Tracheal epithelial cell (primary cell): ENCODE results near the gene LDLR. TPM values are rescaled to one million over a fixed set of nuclear protein-coding genes. Genes with fewer than 3 reads are reported as not detected.

ENCODE experiments used
- total RNA-seq: library from RNA; depleted of rRNA; stranded (reverse); fragments of >200 nt; gene quantifications from 2 replicates; pipeline ENCODE4 v1.2.1, GENCODE V29; 2014

The LDLR gene
- 156 and 170 TPM in 2 replicates for total RNA-seq

DNA sequence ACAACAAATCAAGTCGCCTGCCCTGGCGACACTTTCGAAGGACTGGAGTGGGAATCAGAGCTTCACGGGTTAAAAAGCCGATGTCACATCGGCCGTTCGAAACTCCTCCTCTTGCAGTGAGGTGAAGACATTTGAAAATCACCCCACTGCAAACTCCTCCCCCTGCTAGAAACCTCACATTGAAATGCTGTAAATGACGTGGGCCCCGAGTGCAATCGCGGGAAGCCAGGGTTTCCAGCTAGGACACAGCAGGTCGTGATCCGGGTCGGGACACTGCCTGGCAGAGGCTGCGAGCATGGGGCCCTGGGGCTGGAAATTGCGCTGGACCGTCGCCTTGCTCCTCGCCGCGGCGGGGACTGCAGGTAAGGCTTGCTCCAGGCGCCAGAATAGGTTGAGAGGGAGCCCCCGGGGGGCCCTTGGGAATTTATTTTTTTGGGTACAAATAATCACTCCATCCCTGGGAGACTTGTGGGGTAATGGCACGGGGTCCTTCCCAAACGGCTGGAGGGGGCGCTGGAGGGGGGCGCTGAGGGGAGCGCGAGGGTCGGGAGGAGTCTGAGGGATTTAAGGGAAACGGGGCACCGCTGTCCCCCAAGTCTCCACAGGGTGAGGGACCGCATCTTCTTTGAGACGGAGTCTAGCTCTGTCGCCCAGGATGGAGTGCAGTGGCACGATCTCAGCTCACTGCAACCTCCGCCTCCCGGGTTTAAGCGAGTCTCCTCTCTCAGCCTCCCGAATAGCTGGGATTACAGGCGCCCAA lies at the start of gene LDLR:
LDLR (plus strand) TSS at position 210 of the 760 bp plus-strand sequence; CDS start at position 296, 86 bp downstream.

DNA sequence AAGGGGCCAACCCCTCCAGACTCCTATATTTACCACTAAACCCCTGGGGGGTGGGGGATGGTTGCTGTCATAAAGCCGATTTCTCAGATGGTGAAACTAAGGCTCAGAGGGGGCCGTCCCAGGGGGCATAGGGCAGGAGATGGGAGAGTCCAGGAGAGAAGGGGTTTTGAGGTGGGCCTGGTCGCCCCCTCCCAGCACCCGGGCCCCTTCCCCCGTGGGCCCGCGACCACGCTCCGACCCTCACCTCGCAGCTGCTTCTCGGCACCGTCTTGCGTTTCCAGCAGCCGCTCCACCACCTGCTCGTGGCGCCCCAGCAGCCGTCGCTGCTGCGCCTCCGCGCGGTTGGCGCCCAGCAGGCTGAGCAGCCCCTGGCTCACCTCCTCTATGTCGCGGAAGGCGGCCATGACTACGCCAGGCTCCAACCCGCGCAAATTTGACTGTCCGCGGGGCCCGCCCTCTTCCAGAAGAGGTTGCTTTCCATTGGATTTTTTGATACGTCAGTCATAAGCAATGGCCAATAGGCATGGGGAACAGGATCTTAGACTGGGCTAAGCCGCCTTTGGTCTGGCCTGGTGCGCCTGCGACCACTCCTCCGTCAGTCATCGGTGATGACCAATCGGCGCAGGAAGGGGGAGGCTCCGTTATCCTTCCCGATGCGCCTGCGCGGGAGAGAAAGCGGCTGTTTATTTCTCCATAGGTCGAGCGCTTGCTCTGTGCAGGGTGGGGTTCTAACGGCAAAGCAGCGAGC lies 66.3 kb downstream of the LDLR start, which contains the start of gene SPC24:
SPC24 (minus strand) TSS at position 410 of the 748 bp plus-strand sequence; CDS start at position 404, 6 bp downstream.

Other genes with a start within 250 kb of the LDLR start
- under 0.01 and 1.7 TPM in 2 replicates for gene C19orf38, start 241.0 kb upstream of the LDLR start, total RNA-seq
- gene CARM1, start 217.9 kb upstream of the LDLR start, total RNA-seq: 15.8 and 18.8 TPM in 2 replicates
- 114 and 190 TPM in 2 replicates for gene YIPF2, start 160.8 kb upstream of the LDLR start, total RNA-seq
- gene TIMM29, start 160.7 kb upstream of the LDLR start, total RNA-seq: 43.1 and 60.3 TPM in 2 replicates
- 82.2 and 112 TPM in 2 replicates for gene SMARCA4, start 128.4 kb upstream of the LDLR start, total RNA-seq
- 0.64 and 4.8 TPM in 2 replicates for gene SPC24, start 66.3 kb downstream of the LDLR start, total RNA-seq
- 13.0 and 21.7 TPM in 2 replicates for gene KANK2, start 108.1 kb downstream of the LDLR start, total RNA-seq
- gene ANGPTL8, start 150.2 kb downstream of the LDLR start, total RNA-seq: not detected in 2 replicates
- gene DOCK6, start 173.1 kb downstream of the LDLR start, total RNA-seq: 16.4 and 16.6 TPM in 2 replicates
- not detected in 2 replicates for gene TSPAN16, start 206.7 kb downstream of the LDLR start, total RNA-seq